Breast epithelium (tissue), 3 donors: ENCODE results near the gene COL23A1.

ENCODE experiments used
- CTCF ChIP-seq, 3 donors: fragments of 450-650 bp; IDR thresholded peaks; one replicate each; pipeline ENCODE4 v1.5.1; 2016 to 2017; ENCODE audit warnings: antibody characterized with exemption in 3 of 3, mild to moderate bottlenecking in 3 of 3, moderate library complexity in 3 of 3
- POLR2A ChIP-seq: fragments of 450-650 bp; IDR thresholded peaks from one replicate; pipeline ENCODE4 v1.6.1; 2016; ENCODE audit warnings: antibody characterized with exemption, mild to moderate bottlenecking, moderate library complexity
- POLR2AphosphoS5 ChIP-seq, 3 donors: sonication (generic); formaldehyde crosslinking; IDR thresholded peaks; one replicate each; pipeline ENCODE4 v1.6.1; 2017; ENCODE audit warnings: antibody characterized with exemption in 3 of 3

GRCh38 chr5:178331491-178331996 is 258.6 kb downstream of the COL23A1 start:
- TF ChIP-seq CTCF (IDR thresholded peaks at IDR 0.05) (no peak), POLR2A (no peak), POLR2AphosphoS5 (IDR thresholded peaks at IDR 0.05) (peak in 1 of 3 donors; percentile 77)
